K562 (cell line): ENCODE data around the gene MDC1. TPM values are rescaled to one million over a fixed set of nuclear protein-coding genes. Genes with fewer than 3 reads are reported as not detected.
A peak's percentile ranks its signal among the peaks of the same experiment; 100 is the strongest.

Source experiments
- ATF1 ChIP-seq, 2 experiments: fragments of 450-650 bp in 1 of 2; IDR thresholded peaks; 2 replicates each; pipeline ENCODE4 v1.6.1; 2016; ENCODE audit warnings: missing compliant biosample characterization in 1 of 2, missing genetic modification characterization in 1 of 2
- HDAC2 ChIP-seq: fragments of 450-650 bp; IDR thresholded peaks from 2 replicates; pipeline ENCODE4 v1.6.1; 2016; ENCODE audit warnings: mild to moderate bottlenecking
- POLR2B ChIP-seq: fragments of 450-650 bp; IDR thresholded peaks from 2 replicates; pipeline ENCODE4 v1.6.1; 2018; ENCODE audit warnings: low read depth; ENCODE audit not compliant: partially characterized antibody
- RAD21 ChIP-seq, 2 experiments: fragments of 250-450 bp in 1 of 2; fragments of 450-650 bp in 1 of 2; sonication (Bioruptor Pico) in 1 of 2; formaldehyde crosslinking in 1 of 2; IDR thresholded peaks in 1 of 2; conservative IDR thresholded peaks in 1 of 2; 2 replicates each; pipeline versions ENCODE4 v1.4.0 to v1.8.0; 2020 to 2022; ENCODE audit warnings: mild to moderate bottlenecking in 2 of 2, moderate library complexity in 1 of 2
- RFX5 ChIP-seq: IDR thresholded peaks from 2 replicates; pipeline ENCODE4 v1.6.1; 2011; ENCODE audit warnings: low read depth, mild to moderate bottlenecking, improper control_type of control experiment, low read length
- TARDBP ChIP-seq: fragments of 450-650 bp; IDR thresholded peaks from 2 replicates; pipeline ENCODE4 v1.6.1; 2016
- ZNF23 ChIP-seq: fragments of 250-450 bp; sonication (Bioruptor Pico); IDR thresholded peaks from 2 replicates; pipeline ENCODE4 v1.4.0; 2020; ENCODE audit warnings: mild to moderate bottlenecking
- ZNF318 ChIP-seq, 2 experiments: fragments of 450-650 bp; IDR thresholded peaks; 2 replicates each; pipeline ENCODE4 v1.6.1; 2016; ENCODE audit warnings: mild to moderate bottlenecking in 2 of 2, borderline replicate concordance in 1 of 2, low read depth in 1 of 2, moderate library complexity in 1 of 2
- ZNF445 ChIP-seq: fragments of 250-450 bp; sonication (Bioruptor Pico); IDR thresholded peaks from 2 replicates; pipeline ENCODE4 v1.4.0; 2020; ENCODE audit warnings: low read depth, mild to moderate bottlenecking, moderate library complexity
- polyA plus RNA-seq, 8 experiments: library from polyadenylated mRNA; depleted of rRNA in 4 of 8; stranded (reverse) in 5 of 8; unstranded in 3 of 8; fragments of >200 nt; fragmentation: Nextera tagmentation in 2 of 8; fragmentation: Illumina TruSeq in 1 of 8; extraction: Ambion mirVana in 2 of 8; extraction: Trizol in 1 of 8; gene quantifications; 2 replicates each; pipeline versions ENCODE4 v1.2.1 to v1.2.3, GENCODE V29; 2011 to 2014; ENCODE audit warnings: inconsistent platforms in 1 of 8, missing spikeins in 1 of 8
- total RNA-seq, 7 experiments: library from RNA; depleted of rRNA in 6 of 7; stranded (reverse); fragments of >200 nt in 6 of 7; fragmentation: Illumina TruSeq in 2 of 7; extraction: Trizol in 2 of 7; gene quantifications; 2 replicates each; pipeline versions ENCODE4 v1.2.1 to v1.2.3, GENCODE V29; 2011 to 2021; ENCODE audit warnings: low replicate concordance in 1 of 7
- TF ChIP-seq, protein P1 (sequence below): IDR thresholded peaks from 3 replicates; pipeline ENCODE4 v1.6.1; 2011; ENCODE audit warnings: borderline replicate concordance, mild to moderate bottlenecking, moderate library complexity; ENCODE audit not compliant: insufficient read length; ENCODE audit errors: extremely low read depth

MDC1 gene
- total and polyA plus RNA-seq, 9 of the 15 experiments (the other 6 are each of a cell fraction or from before 2014, with no cell fraction given): 8.2 to 114 (median 20.0) TPM

DNA sequence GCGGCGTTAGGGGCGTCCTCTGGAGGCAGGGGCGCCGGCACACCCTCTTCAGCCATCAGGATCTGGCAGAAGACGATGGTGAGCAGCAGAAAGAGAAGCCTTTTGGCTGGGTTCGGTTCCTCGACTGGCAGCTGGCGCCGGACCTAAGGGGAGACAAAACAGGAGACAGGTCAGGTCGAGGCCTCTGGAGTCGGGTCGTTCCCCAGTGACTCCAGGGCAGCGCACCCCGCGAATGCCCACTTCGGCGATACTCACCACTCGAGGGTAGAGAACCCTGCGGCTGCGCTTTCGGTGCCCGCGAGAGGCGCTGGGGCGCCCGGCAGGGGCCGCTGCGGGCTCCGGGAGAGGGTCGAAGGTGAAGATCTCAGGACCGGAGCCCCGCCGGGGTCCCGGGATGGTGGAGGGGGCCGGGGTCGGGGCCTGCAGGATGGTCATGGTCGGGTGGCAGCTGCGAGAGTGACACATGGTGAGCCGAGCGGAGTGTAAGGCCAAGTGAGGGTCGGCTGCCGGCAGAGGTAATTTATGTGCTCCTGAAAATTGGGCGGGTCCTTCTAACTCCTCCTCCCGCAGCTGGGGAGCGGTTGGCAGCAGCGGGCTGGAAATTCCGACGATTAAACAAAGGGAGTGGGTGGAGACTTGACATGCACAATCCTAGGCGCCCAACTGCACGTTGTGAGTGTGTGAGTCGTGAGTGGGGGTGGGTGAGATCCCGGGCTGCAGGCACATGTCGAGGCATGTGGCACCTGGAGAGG is 27.1 kb upstream of the MDC1 start, which contains the start of gene IER3 (continued):
- TF ChIP-seq ZNF318 (IDR thresholded peaks at IDR 0.05; ENCODE audit: borderline replicate concordance in 1 of 2, low read depth in 1 of 2) (0 out of 4 replicates have a peak, but pooled peaks of 1 of the 2 experiments have one; percentile 23), ZNF445 (CRISPR knock-in tag) (0 out of 2 replicates have a peak, but pooled peaks have one; percentile 60), ATF1 (CRISPR knock-in tag; IDR thresholded peaks at IDR 0.05) (no peak), ATF1 (tag; IDR thresholded peaks at IDR 0.05) (peak; percentile 52), POLR2B (peak; percentile 98), RFX5 (no peak), HDAC2 (peak; percentile 64), TARDBP (peak; percentile 60; the same call in 1 of the 2 replicates), RAD21 (CRISPR knock-in tag; conservative IDR thresholded peaks at IDR 0.05 in 1 of 2, IDR thresholded peaks at IDR 0.05 in 1 of 2) (peak; percentile 68 to 76), ZNF23 (no peak)
- TF ChIP-seq, protein P1, sequence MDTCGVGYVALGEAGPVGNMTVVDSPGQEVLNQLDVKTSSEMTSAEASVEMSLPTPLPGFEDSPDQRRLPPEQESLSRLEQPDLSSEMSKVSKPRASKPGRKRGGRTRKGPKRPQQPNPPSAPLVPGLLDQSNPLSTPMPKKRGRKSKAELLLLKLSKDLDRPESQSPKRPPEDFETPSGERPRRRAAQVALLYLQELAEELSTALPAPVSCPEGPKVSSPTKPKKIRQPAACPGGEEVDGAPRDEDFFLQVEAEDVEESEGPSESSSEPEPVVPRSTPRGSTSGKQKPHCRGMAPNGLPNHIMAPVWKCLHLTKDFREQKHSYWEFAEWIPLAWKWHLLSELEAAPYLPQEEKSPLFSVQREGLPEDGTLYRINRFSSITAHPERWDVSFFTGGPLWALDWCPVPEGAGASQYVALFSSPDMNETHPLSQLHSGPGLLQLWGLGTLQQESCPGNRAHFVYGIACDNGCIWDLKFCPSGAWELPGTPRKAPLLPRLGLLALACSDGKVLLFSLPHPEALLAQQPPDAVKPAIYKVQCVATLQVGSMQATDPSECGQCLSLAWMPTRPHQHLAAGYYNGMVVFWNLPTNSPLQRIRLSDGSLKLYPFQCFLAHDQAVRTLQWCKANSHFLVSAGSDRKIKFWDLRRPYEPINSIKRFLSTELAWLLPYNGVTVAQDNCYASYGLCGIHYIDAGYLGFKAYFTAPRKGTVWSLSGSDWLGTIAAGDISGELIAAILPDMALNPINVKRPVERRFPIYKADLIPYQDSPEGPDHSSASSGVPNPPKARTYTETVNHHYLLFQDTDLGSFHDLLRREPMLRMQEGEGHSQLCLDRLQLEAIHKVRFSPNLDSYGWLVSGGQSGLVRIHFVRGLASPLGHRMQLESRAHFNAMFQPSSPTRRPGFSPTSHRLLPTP: no peak
